ENCODE results near the gene MEAF6. TPM values are rescaled to one million over a fixed set of nuclear protein-coding genes. Genes with fewer than 3 reads are reported as not detected.
A peak's percentile ranks its signal among the peaks of the same experiment; 100 is the strongest.

Gene MEAF6
- polyA plus RNA-seq, 1 of the 3 experiments (the other 2 are of a cell fraction) = 60.5 TPM

- Histone ChIP-seq H3K9me2 (no peaks in the 10 kb centered on the region), H3K4me1 (ENCODE audit: control insufficient read depth in 1 of 2, insufficient read depth in 2 of 2, low read depth in 1 of 2, low read length in 1 of 2) (peaks cover 0 to 15% of the 10 kb centered on the region in 2 experiments; a peak in 1 of 4 replicates), H3K27me3 (ENCODE audit: insufficient read depth) (no peaks in the 10 kb centered on the region), H3K4me3 (ENCODE audit: low read depth in 2 of 2, low read length in 1 of 2) (peak overlapping the region; percentile 83 to 96), H3K9ac (peak overlapping the region; percentile 95), H3K36me3 (replicated peaks in 1 of 2; ENCODE audit: control insufficient read depth in 1 of 2, insufficient read depth in 2 of 2, low read length in 1 of 2) (peaks cover 16 to 19% of the 10 kb centered on the region in 2 experiments), H3K9me3 (no peaks in the 10 kb centered on the region), H3K27ac (ENCODE audit: low read depth in 2 of 2, low read length in 1 of 2) (peak overlapping the region; percentile 94 to 97), H4K20me1 (ENCODE audit: insufficient read depth) (peaks cover 7% of the 10 kb centered on the region; the same call in 1 of the 2 replicates), H3K4me2 (peak overlapping the region; percentile 90), H2AFZ (ENCODE audit: low read depth) (peak overlapping the region; percentile 93), H3F3A (replicated peaks; ENCODE audit: insufficient read depth) (no peaks in the 10 kb centered on the region), H3K79me2 (ENCODE audit: insufficient read depth) (peaks cover 39% of the 10 kb centered on the region)
- CTCF ChIA-PET = interaction anchor here (0.8 to 4.8 kb wide), 25 partner anchors 10 to 1034 kb away, joined by 3 to 38 read pairs (median 6); partner anchors contain the start of genes MTF1, RSPO1, SNIP1 and ZC3H12A
- POLR2A ChIA-PET = interaction anchor here (0.6 to 1.4 kb wide), 6 partner anchors 10 to 43 kb away, joined by 4 to 5 read pairs (median 4); no protein-coding TSS in a partner anchor
- TF ChIP-seq TCF12 (IDR thresholded peaks at IDR 0.05) (no peak), CTCF (IDR thresholded peaks at IDR 0.05) (no peak), TAF1 (IDR thresholded peaks at IDR 0.05; ENCODE audit: borderline replicate concordance, low read depth, low read length) (no peak), MAX (IDR thresholded peaks at IDR 0.05; ENCODE audit: low read depth) (no peak), GATA2 (CRISPR knock-in tag; IDR thresholded peaks at IDR 0.05) (no peak), YY1 (IDR thresholded peaks at IDR 0.05; ENCODE audit: low read depth) (no peak), IRF3 (IDR thresholded peaks at IDR 0.05; ENCODE audit: low read depth, low read length) (no peak), EZH2phosphoT487 (IDR thresholded peaks at IDR 0.05; ENCODE audit: borderline replicate concordance, low read depth) (no peak), NFIC (IDR thresholded peaks at IDR 0.05; ENCODE audit: borderline replicate concordance) (no peak), SIN3A (IDR thresholded peaks at IDR 0.05; ENCODE audit: borderline replicate concordance, low read depth, low read length) (no peak), MXI1 (IDR thresholded peaks at IDR 0.05; ENCODE audit: low read depth, low read length) (no peak), PBX3 (IDR thresholded peaks at IDR 0.05) (no peak), REST (IDR thresholded peaks at IDR 0.05; ENCODE audit: low read depth, low read length) (no peak)
- DNase-seq = no peak
- WGBS (ENCODE audit: low lambda C conversion rate) = 81% methylated on average over 18 of the region's 18 CpGs
Measured at GRCh38 chr1:37515185-37516034, 844 bp upstream of the MEAF6 start.

Data from SK-N-SH (cell line).